IPS-15b (cell line): ENCODE data around the gene UMPS.

Source experiments
- H3K27me3 ChIP-seq: one replicate; pipeline ENCODE4 v1.6.1; 2013; ENCODE audit warnings: low read length; ENCODE audit not compliant: control insufficient read depth, insufficient read depth
- H3K36me3 ChIP-seq: one replicate; pipeline ENCODE4 v1.6.1; 2013; ENCODE audit warnings: low read length; ENCODE audit not compliant: control insufficient read depth, insufficient read depth
- H3K4me1 ChIP-seq: one replicate; pipeline ENCODE4 v1.6.1; 2013; ENCODE audit warnings: mild to moderate bottlenecking, low read length; ENCODE audit not compliant: control insufficient read depth, insufficient read depth
- H3K4me3 ChIP-seq: one replicate; pipeline ENCODE4 v1.5.1; 2013; ENCODE audit warnings: low read depth, low read length
- H3K9ac ChIP-seq: one replicate; pipeline ENCODE4 v1.6.1; 2013; ENCODE audit warnings: low read depth, mild to moderate bottlenecking, low read length
- H3K9me3 ChIP-seq: one replicate; pipeline ENCODE4 v1.6.1; 2013; ENCODE audit warnings: mild to moderate bottlenecking, low read length; ENCODE audit not compliant: control insufficient read depth, insufficient read depth

UMPS gene

DNA sequence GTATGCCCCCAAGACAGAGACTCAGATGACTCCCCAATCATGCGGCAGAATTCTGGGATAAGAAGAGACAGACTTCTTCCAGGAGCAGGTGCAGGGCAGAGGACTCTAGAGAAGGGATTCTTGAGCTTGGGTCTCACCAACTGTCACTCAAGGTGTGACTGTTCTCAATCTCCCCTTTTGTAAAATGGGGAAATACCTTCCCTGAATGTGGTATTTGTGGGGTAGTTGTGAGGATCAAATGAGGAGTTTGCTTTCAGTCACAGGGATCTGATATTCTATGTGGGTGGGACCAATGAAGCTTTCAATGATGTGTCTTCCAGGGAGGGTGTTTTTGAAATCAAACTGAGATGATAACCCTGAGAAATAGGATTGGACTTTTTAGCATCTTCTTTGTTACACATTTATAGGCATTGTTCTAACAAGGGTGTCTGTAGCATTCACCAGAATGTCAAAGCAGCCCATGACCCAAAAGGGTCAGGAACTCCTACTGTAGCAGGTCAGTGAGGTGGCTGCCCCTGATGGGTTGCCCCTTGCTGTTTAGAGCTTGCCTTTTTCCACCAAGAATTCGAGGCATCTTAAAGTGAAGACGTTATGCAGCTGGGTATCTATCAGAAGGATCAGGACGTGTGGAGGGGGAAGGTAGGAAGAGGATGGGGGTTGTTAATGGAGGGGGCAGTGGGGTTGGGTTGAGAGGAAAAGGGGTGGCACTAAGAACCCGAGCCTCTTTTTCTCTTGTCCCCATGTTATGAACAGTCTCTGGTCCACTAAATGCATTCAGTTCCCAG is 28.8 kb downstream of the UMPS start:
- H3K9me3 ChIP-seq: no peaks in the 10 kb centered on the region
- no peak overlapping the region for H3K4me3 ChIP-seq
- no peaks in the 10 kb centered on the region for H3K27me3 ChIP-seq
- H3K9ac ChIP-seq: no peak overlapping the region
- peaks cover 6% of the 10 kb centered on the region for H3K36me3 ChIP-seq
- peaks cover 19% of the 10 kb centered on the region for H3K4me1 ChIP-seq

DNA sequence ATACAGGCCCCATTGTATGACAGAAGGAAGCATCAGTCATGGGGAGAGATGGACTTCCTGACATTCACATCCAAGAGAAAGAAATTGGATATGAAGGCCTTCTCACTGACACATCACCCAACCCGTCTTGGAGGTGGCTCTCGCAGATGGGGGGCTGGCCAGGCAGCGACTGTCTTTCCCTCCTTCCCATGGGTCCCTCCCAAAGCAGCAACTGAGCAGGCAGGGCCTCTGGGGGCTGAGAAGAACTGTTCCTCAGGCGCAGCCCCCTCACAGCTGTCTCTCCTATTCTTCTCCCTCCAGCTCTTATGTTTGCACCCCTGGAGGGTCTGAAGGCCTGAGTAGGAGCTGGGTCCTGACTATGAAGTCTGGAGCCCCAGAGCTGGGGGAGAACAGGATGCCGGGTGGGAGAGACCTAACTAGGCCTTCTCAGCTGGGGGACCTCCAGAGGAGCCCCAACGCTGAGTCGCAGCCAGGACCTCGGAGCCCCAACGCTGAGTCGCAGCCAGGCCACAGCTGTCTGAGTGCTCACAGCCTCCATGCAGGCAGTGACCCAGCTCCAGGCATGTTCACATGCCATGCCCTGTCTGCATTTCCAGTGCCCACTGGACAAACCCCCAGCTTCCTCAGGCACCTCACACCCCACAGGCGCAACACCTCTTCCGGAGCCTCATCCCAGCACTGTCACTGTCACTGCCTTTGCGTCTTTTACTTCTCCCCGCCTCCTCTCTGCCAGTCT is 29.6 kb downstream of the UMPS start:
- H3K9me3 ChIP-seq: no peaks in the 10 kb centered on the region
- H3K36me3 ChIP-seq: peaks cover 12% of the 10 kb centered on the region
- no peak overlapping the region for H3K4me3 ChIP-seq
- no peak overlapping the region for H3K9ac ChIP-seq
- H3K27me3 ChIP-seq: no peaks in the 10 kb centered on the region
- H3K4me1 ChIP-seq: peaks cover 19% of the 10 kb centered on the region

DNA sequence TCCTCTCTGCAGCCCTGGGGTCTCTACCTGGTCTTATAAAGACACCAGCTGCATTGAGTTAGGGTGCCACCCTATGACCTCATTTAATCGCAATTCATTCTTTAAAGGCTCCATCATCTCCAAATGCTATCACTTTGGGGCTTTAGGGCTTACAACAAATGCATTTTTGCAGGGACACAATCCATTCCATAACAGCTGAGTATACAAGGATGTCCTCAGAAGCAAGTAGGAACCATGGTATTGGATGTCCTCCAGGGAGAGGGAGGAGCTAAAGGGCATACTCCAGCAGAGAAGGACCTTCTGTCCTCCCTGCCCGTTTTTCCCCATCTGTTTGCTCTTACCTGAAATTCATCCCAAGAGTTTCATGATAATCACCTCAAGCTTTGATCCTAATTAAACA is 30.3 kb downstream of the UMPS start:
- H3K9me3 ChIP-seq: no peaks in the 10 kb centered on the region
- H3K9ac ChIP-seq: no peak overlapping the region
- H3K4me3 ChIP-seq: no peak overlapping the region
- H3K36me3 ChIP-seq: peaks cover 17% of the 10 kb centered on the region
- H3K4me1 ChIP-seq: peaks cover 19% of the 10 kb centered on the region
- H3K27me3 ChIP-seq: no peaks in the 10 kb centered on the region

DNA sequence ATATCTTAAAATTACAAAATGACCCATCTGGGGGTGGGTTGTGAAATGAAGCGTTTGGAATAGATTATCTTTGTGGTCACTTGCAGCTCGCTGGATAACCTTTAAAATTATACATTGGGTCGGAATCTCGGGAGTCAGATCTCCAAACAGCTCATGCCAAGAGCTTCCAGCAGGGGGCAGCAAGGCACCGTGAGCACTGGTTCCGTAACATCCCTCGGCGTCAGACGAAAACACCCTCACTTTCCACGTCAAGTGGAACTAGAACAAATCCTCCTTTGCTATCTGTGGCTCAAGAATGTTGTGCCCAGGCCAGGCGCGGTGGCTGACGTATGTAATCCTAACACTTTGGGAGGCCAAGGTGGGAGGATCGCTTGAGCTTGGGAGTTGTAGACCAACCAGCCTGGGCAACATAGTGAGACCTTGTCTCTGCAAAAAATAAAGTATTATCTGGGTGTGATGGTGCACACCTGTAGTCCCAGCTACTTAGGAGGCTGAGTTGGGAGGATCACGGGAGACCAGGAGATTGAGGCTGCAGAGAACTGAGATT is 31.1 kb downstream of the UMPS start:
- Histone ChIP-seq H3K4me3 (no peak overlapping the region), H3K9ac (no peak overlapping the region), H3K9me3 (no peaks in the 10 kb centered on the region), H3K36me3 (peaks cover 21% of the 10 kb centered on the region), H3K27me3 (no peaks in the 10 kb centered on the region), H3K4me1 (peaks cover 19% of the 10 kb centered on the region)

DNA sequence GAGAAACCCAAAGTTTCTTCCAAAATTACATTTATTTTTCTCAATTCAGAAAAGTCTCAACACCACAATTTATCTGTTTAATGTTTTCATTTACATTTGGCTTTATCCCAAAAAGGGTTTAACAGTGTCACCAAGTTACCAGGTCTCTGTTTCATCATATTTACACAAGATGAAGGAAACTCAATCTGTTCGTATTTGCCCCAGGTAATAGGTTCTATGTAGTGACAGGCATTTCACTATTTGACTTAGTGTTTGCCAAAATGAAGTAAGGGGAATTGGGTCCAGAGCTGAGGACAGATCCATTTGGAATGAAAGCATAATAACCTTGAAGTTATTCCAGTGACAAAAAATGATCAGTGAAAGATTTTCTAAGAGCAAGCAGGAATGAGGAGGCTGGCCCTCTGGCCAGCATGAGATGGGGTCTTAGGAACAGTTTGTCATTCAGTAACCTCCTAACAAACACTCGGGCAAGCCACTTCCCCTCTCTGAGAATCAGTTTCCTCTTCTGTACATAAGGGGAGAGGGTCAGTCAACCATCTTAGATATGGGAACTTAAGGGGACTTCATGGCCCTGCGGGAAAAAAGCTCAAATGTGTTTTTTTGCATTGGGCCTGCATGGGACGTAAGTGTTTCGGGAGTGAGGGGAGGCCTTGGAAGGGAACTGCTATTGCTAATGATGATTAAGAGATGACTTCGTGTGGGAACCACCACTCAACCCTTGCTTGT is 31.8 kb downstream of the UMPS start:
- H3K27me3 ChIP-seq: no peaks in the 10 kb centered on the region
- H3K4me1 ChIP-seq: peaks cover 19% of the 10 kb centered on the region
- H3K9me3 ChIP-seq: no peaks in the 10 kb centered on the region
- H3K9ac ChIP-seq: no peak overlapping the region
- no peak overlapping the region for H3K4me3 ChIP-seq
- H3K36me3 ChIP-seq: peaks cover 21% of the 10 kb centered on the region

DNA sequence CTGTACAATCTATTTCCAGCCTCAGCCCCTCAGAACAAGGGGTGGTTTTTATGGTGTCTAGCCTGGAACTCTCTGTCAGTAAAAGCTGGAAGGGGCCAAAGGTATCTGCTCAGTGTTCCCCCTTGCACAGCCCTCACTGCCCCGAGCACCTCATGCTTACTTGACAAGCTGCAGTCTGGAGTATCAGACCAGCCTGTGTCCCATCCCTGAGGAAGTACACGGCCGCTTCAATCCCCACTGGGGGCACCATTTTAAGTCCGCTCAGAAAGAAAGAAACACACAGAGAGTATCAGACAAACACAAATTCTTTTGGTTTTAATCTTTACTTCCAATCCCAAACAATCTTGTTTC is 32.4 kb downstream of the UMPS start:
- Histone ChIP-seq H3K4me3 (no peak overlapping the region), H3K9me3 (no peaks in the 10 kb centered on the region), H3K9ac (no peak overlapping the region), H3K4me1 (peaks cover 16% of the 10 kb centered on the region), H3K36me3 (peaks cover 24% of the 10 kb centered on the region), H3K27me3 (no peaks in the 10 kb centered on the region)

DNA sequence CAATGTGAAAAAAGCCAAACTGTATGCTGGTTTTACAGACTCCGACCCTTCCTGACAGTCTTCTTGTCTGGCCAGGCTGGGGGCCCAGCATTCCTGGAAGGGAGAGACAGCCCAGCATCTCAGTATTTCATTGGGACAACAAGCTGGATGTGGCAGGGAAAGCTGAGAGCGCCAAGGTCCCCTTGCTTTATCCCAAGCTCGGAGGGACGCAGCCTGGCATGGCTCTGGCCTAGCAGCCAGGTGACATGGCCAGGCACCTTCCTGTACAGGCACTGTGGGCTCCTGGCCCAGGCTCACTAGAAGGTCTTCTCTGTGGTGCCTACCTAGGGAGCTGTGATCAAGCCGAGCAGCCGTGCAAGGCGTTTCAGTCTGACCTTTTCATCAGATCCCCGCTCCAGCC is 33.0 kb downstream of the UMPS start:
- H3K27me3 ChIP-seq: no peaks in the 10 kb centered on the region
- H3K36me3 ChIP-seq: peaks cover 24% of the 10 kb centered on the region

DNA sequence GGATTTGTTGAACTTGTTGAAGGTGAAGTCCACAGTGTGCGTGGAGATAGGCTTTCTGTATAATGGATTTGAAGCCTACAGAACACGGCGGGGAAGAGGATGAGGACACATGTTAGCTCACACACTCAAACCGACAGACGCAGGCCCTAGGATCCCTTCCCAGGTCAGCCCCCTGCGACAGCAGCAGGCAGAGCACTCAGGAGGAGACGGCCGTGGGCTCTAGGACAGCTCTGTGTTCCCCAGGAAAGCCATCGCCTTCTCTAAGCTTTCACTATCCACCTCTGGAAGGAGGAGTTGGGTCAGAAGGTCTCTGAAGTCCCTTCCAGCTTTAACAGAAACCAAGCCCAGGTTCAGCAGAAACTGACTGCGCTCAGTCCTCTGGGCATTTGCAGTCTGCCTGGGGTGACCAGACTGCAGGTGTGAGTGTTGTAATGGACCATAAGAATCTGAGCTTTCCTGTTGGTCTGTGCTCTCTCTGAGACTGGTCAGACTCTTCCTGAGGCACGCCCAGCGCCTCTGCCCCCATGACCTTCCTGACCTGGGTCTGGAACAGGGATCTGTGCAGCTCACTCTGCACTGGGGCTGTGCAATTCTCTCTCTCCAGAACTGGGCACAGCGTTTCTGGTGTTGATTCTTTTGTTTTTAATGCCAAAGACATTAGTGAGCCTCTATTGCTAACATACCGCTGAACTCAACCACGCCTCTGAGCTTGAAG is 33.5 kb downstream of the UMPS start:
- H3K4me1 ChIP-seq: peaks cover 8% of the 10 kb centered on the region
- H3K9me3 ChIP-seq: no peaks in the 10 kb centered on the region
- no peaks in the 10 kb centered on the region for H3K27me3 ChIP-seq
- no peak overlapping the region for H3K4me3 ChIP-seq
- peaks cover 24% of the 10 kb centered on the region for H3K36me3 ChIP-seq
- no peak overlapping the region for H3K9ac ChIP-seq

More for the DNA sequence above, 33.0 kb downstream of the UMPS start:
- no peaks in the 10 kb centered on the region for H3K9me3 ChIP-seq
- peaks cover 13% of the 10 kb centered on the region for H3K4me1 ChIP-seq
- no peak overlapping the region for H3K4me3 ChIP-seq
- no peak overlapping the region for H3K9ac ChIP-seq

DNA sequence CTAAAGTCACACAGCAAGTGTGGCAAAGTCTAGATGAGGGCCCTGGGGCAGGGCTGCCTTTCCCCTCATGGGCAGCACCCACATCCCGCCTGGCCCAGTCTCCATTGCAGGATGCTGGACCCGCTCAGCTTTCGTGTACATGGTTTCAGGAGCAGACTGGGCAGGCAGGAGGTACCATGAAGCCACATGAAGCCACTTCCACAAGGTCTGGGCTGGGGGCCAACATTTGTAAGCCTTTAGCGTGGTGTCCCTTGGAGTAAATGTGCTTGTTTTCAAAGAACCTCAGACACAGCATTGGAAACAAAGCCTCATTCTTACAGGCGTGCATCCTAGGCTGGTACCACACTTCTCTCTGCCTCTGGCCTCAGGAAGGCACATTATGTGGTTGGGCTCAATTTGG is 34.5 kb downstream of the UMPS start:
- peaks cover 6% of the 10 kb centered on the region for H3K4me1 ChIP-seq
- H3K9ac ChIP-seq: no peak overlapping the region
- H3K36me3 ChIP-seq: peaks cover 24% of the 10 kb centered on the region

DNA sequence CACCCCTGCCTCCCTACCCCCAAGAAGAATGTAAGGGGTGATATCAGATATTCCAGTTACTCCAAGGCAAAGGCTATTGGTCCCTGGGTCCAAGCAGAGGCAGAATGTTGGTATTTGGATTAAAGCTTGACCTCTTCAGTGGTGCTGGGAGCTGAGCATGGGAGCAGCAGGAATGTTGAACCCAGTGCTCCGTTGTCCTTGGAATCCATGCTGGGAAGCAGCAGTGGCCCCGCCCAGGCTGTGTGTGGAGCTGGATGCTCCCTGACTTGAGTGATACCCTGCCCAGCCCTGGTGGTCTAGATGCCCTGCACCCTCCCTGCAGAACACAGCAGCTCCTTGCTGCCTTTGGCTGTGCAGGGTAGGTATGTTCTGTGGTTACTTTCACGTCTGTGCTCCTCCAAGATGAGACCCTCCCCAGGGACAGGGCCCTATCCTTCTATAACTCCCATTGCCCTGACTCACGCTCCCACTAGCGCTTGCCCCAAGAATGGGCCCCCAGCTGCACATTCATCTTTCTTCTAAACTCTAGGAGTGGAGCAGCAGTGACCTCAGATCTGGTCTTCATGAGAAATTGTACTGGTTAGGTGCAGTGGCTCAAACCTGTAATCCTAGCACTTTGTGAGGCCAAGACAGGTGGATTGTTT is 35.1 kb downstream of the UMPS start:
- H3K9ac ChIP-seq: no peak overlapping the region
- H3K4me1 ChIP-seq: peaks cover 3% of the 10 kb centered on the region
- no peaks in the 10 kb centered on the region for H3K9me3 ChIP-seq
- no peak overlapping the region for H3K4me3 ChIP-seq
- peaks cover 24% of the 10 kb centered on the region for H3K36me3 ChIP-seq
- no peaks in the 10 kb centered on the region for H3K27me3 ChIP-seq

More for the DNA sequence above, 34.5 kb downstream of the UMPS start:
- Histone ChIP-seq H3K27me3 (no peaks in the 10 kb centered on the region), H3K9me3 (no peaks in the 10 kb centered on the region), H3K4me3 (no peak overlapping the region)
